Liver (tissue), 9 donors: ENCODE measurements around the gene CHST12. TPM values are rescaled to one million over a fixed set of nuclear protein-coding genes. Genes with fewer than 3 reads are reported as not detected.
"Not testable (repeated sequence)": the region's sequence is repeated elsewhere in the genome, so short reads cannot be mapped to it uniquely, and the experiment has no call there.

Experiments used
- DNase-seq: peaks from one replicate; pipeline ENCODE4 v3.0.0-alpha.2; 2017; ENCODE audit warnings: low spot score
- H3K27ac ChIP-seq, 2 donors: one replicate each; pipeline ENCODE4 v1.7.0; 2013; ENCODE audit warnings: inconsistent platforms in 2 of 2, low read length in 2 of 2, control low read depth in 1 of 2, low read depth in 1 of 2, mild to moderate bottlenecking in 1 of 2
- H3K27me3 ChIP-seq, 4 donors: one replicate each; pipeline versions ENCODE4 v1.6.1 to v1.7.0; 2013; ENCODE audit warnings: low read length in 3 of 4, inconsistent platforms in 1 of 4, mild to moderate bottlenecking in 1 of 4, moderate library complexity in 1 of 4; ENCODE audit not compliant: control insufficient read depth in 4 of 4, insufficient read depth in 4 of 4
- H3K36me3 ChIP-seq, 4 donors: one replicate each; pipeline versions ENCODE4 v1.6.1 to v1.7.0; 2013; ENCODE audit warnings: low read length in 3 of 4, mild to moderate bottlenecking in 3 of 4, low read depth in 1 of 4, moderate library complexity in 1 of 4; ENCODE audit not compliant: control insufficient read depth in 4 of 4, insufficient read depth in 3 of 4
- H3K4me1 ChIP-seq, 4 donors: one replicate each; pipeline versions ENCODE4 v1.6.1 to v1.7.0; 2013; ENCODE audit warnings: low read length in 3 of 4, mild to moderate bottlenecking in 3 of 4, moderate library complexity in 1 of 4; ENCODE audit not compliant: control insufficient read depth in 4 of 4, insufficient read depth in 4 of 4
- H3K4me3 ChIP-seq, 3 donors: one replicate each; pipeline versions ENCODE4 v1.6.1 to v1.7.0; 2013; ENCODE audit warnings: low read length in 3 of 3, control low read depth in 1 of 3, low read depth in 1 of 3, mild to moderate bottlenecking in 1 of 3
- H3K9ac ChIP-seq, 2 donors: one replicate each; pipeline ENCODE4 v1.7.0; 2013; ENCODE audit warnings: low read length in 2 of 2, mild to moderate bottlenecking in 2 of 2, moderate library complexity in 2 of 2, control low read depth in 1 of 2, low read depth in 1 of 2
- H3K9me3 ChIP-seq, 4 donors: one replicate each; pipeline versions ENCODE4 v1.6.1 to v1.7.0; 2013; ENCODE audit warnings: low read length in 3 of 4; ENCODE audit not compliant: control insufficient read depth in 4 of 4
- FOXA1 ChIP-seq: IDR thresholded peaks from 2 replicates; pipeline ENCODE4 v1.6.1; 2016; ENCODE audit warnings: antibody characterized with exemption
- HNF4A ChIP-seq, 2 donors: conservative IDR thresholded peaks; 2 replicates each; pipeline ENCODE4 v1.6.1; 2016; ENCODE audit warnings: antibody characterized with exemption in 2 of 2, mild to moderate bottlenecking in 2 of 2
- JUND ChIP-seq, 2 donors: IDR thresholded peaks; 2 replicates each; pipeline ENCODE4 v1.6.1; 2016; ENCODE audit warnings: antibody characterized with exemption in 2 of 2
- NR2F2 ChIP-seq: IDR thresholded peaks from 2 replicates; pipeline ENCODE4 v1.6.1; 2016; ENCODE audit warnings: antibody characterized with exemption
- RAD21 ChIP-seq, 2 donors: IDR thresholded peaks; 2 replicates each; pipeline ENCODE4 v1.6.1; 2016; ENCODE audit warnings: antibody characterized with exemption in 2 of 2, mild to moderate bottlenecking in 2 of 2
- REST ChIP-seq: IDR thresholded peaks from 2 replicates; pipeline ENCODE4 v1.6.1; 2016; ENCODE audit warnings: antibody characterized with exemption, mild to moderate bottlenecking
- RXRA ChIP-seq, 2 donors: IDR thresholded peaks; 2 replicates each; pipeline ENCODE4 v1.6.1; 2017 to 2018; ENCODE audit warnings: antibody characterized with exemption in 2 of 2, mild to moderate bottlenecking in 1 of 2
- SP1 ChIP-seq: IDR thresholded peaks from 2 replicates; pipeline ENCODE4 v1.6.1; 2018; ENCODE audit warnings: antibody characterized with exemption, mild to moderate bottlenecking
- YY1 ChIP-seq: IDR thresholded peaks from 2 replicates; pipeline ENCODE4 v1.6.1; 2016; ENCODE audit warnings: antibody characterized with exemption, mild to moderate bottlenecking
- ZBTB33 ChIP-seq: IDR thresholded peaks from 2 replicates; pipeline ENCODE4 v1.6.1; 2016; ENCODE audit warnings: antibody characterized with exemption
- WGBS: extraction: QIAGEN DNeasy Blood & Tissue Kit; methylation state at CpG from one replicate; pipeline ENCODE4 v1.1.7; 2013; 5-methylcytosine and 5-hydroxymethylcytosine counted together
- polyA plus RNA-seq, 2 donors: library from polyadenylated mRNA; stranded (reverse) in 1 of 2; unstranded in 1 of 2; fragments of 200-250 nt in 1 of 2; fragments of >200 nt in 1 of 2; fragmentation: Nextera tagmentation in 1 of 2; extraction: Ambion mirVana in 1 of 2; gene quantifications; one replicate each; pipeline versions ENCODE4 v1.2.1 to v1.2.3, GENCODE V29; 2013 to 2015
- total RNA-seq, 2 donors: library from RNA; depleted of rRNA; stranded (reverse); fragments of >200 nt; gene quantifications; one replicate each; pipeline ENCODE4 v1.2.3, GENCODE V29; 2014
- donor health status: healthy.
- donor health status: healthy.
- donor health status: healthy.
- donor health status: healthy.
- donor health status: healthy.

The CHST12 gene
- total and polyA plus RNA-seq, 4 donors = 3.2 to 11.9 (median 5.2) TPM

GRCh38 chr7:2376351-2377154, 26.9 kb upstream of the CHST12 start:
- Histone ChIP-seq H3K4me1 (peaks cover 0 to 25% (median 13%) of the 10 kb centered on the region in 4 donors), H3K9ac (no peak overlapping the region)
- 62% methylated on average over 27 of the region's 27 CpGs for WGBS

GRCh38 chr7:2377492-2377891, 25.9 kb upstream of the CHST12 start:
- TF ChIP-seq NR2F2 (peak; percentile 68), RXRA (IDR thresholded peaks at IDR 0.05) (peak in 1 of 2 donors; percentile 22)
- not testable (repeated sequence) for H3K9me3 ChIP-seq, H3K9ac ChIP-seq, DNase-seq, H3K4me3 ChIP-seq, H3K27me3 ChIP-seq
- Histone ChIP-seq H3K36me3 (peaks cover 32 to 89% (median 58%) of the 10 kb centered on the region in 4 donors), H3K27ac (peak overlapping the region in 1 of 2 donors; percentile 73), H3K4me1 (peaks cover 0 to 25% (median 11%) of the 10 kb centered on the region in 4 donors)
- 90% methylated on average over 12 of the region's 18 CpGs for WGBS

More at GRCh38 chr7:2376351-2377154, 26.9 kb upstream of the CHST12 start:
- peaks cover 28 to 92% (median 65%) of the 10 kb centered on the region in 4 donors for H3K36me3 ChIP-seq
- no peaks in the 10 kb centered on the region for H3K9me3 ChIP-seq
- peak overlapping the region in 1 of 2 donors; percentile 73 for H3K27ac ChIP-seq
- no peak for DNase-seq
- H3K27me3 ChIP-seq = no peaks in the 10 kb centered on the region
- H3K4me3 ChIP-seq = no peak overlapping the region
- TF ChIP-seq YY1 (no peak), RXRA (IDR thresholded peaks at IDR 0.05) (peak; percentile 87 to 92), SP1 (peak; percentile 72), HNF4A (conservative IDR thresholded peaks at IDR 0.05) (peak; percentile 72 to 77), RAD21 (IDR thresholded peaks at IDR 0.05) (peak in 1 of 2 donors; percentile 12)

GRCh38 chr7:2378125-2378524, 25.3 kb upstream of the CHST12 start:
- peaks cover 0 to 21% (median 8%) of the 10 kb centered on the region in 4 donors for H3K4me1 ChIP-seq
- H3K9ac ChIP-seq, H3K27me3 ChIP-seq, H3K4me3 ChIP-seq, DNase-seq, H3K9me3 ChIP-seq: not testable (repeated sequence)
- H3K27ac ChIP-seq = peak overlapping the region in 1 of 2 donors; percentile 35
- H3K36me3 ChIP-seq = peaks cover 32 to 85% (median 53%) of the 10 kb centered on the region in 4 donors
- peak; percentile 93 for TF ChIP-seq NR2F2
- peak; percentile 20 for TF ChIP-seq YY1
- peak; percentile 31 for TF ChIP-seq SP1
- TF ChIP-seq RXRA (IDR thresholded peaks at IDR 0.05) = peak; percentile 50 to 75
- WGBS = 86% methylated on average over 14 of the region's 18 CpGs

GRCh38 chr7:2379161-2379560, 24.2 kb upstream of the CHST12 start:
- Histone ChIP-seq H3K9ac (no peak overlapping the region), H3K36me3 (peaks cover 31 to 77% (median 49%) of the 10 kb centered on the region in 4 donors), H3K4me3 (no peak overlapping the region), H3K9me3 (no peaks in the 10 kb centered on the region), H3K27ac (no peak overlapping the region), H3K4me1 (peaks cover 0 to 15% (median 8%) of the 10 kb centered on the region in 4 donors), H3K27me3 (no peaks in the 10 kb centered on the region)
- 97% methylated on average over 20 of the region's 20 CpGs for WGBS
- no peak for TF ChIP-seq REST
- no peak for TF ChIP-seq NR2F2
- TF ChIP-seq FOXA1 = no peak
- TF ChIP-seq ZBTB33 = no peak
- no peak for TF ChIP-seq JUND (IDR thresholded peaks at IDR 0.05)
- no peak for DNase-seq
